GM12878 (cell line): ENCODE measurements around the gene RIMBP2. TPM values are rescaled to one million over a fixed set of nuclear protein-coding genes. Genes with fewer than 3 reads are reported as not detected.

ENCODE experiments used
- ATAC-seq: fragments of 200-7000 bp; cut with Tn5 transposase; 3 replicates; pipeline ENCODE4 v1.9.1; 2020; ENCODE audit warnings: mild to moderate bottlenecking, moderate library complexity
- BruUV-seq: library from RNA; stranded (reverse); fragments of 400-500 nt; replicated peaks from 2 replicates; lab custom pipeline; 2021; lab: Mats Ljungman, UMichigan
- CTCF ChIA-PET: fragments of 300-600 bp; sonication (Branson Sonifier 250); formaldehyde crosslinking; extraction: SDS; loops from one replicate; lab custom pipeline; 2021; ENCODE audit warnings: inconsistent platforms; lab: Yijun Ruan, JAX
- POLR2A ChIA-PET: fragments of 350-600 bp; formaldehyde crosslinking; extraction: SDS; loops from one replicate; lab custom pipeline; 2021; ENCODE audit warnings: inconsistent platforms; lab: Charles Lee
- RAD21 ChIA-PET: fragments of 300-600 bp; sonication (Branson Sonifier 250); formaldehyde crosslinking; loops from one replicate; lab custom pipeline; 2023; ENCODE audit warnings: antibody characterized with exemption; ENCODE audit not compliant: unreplicated experiment; lab: Charles Lee
- SMC1A ChIA-PET: fragments of 300-600 bp; sonication (Branson Sonifier 250); formaldehyde crosslinking; loops from one replicate; lab custom pipeline; 2023; ENCODE audit not compliant: unreplicated experiment, uncharacterized antibody; lab: Charles Lee
- DNase-seq: peaks from one replicate; pipeline ENCODE4 v3.0.0-alpha.2; 2011; ENCODE audit warnings: low read depth, low spot score
- FAIRE-seq: peaks from 3 replicates; lab custom pipeline; 2011; peaks lifted over from hg19 to GRCh38; lab: Jason Lieb, UNC
- H2AFZ ChIP-seq: 2 replicates; pipeline ENCODE4 v1.6.0; 2011; ENCODE audit warnings: low read depth, low read length, control low read depth; ENCODE audit not compliant: control insufficient read depth
- H3K27ac ChIP-seq: 2 replicates; pipeline ENCODE4 v1.5.1; 2011; ENCODE audit warnings: control low read depth; ENCODE audit not compliant: control insufficient read depth, insufficient read depth
- H3K27me3 ChIP-seq, 2 experiments: replicated peaks in 1 of 2; 2 replicates each; pipeline versions ENCODE4 v1.6.0 to v1.6.1; 2011; ENCODE audit warnings: low read length in 1 of 2; ENCODE audit not compliant: control insufficient read depth in 2 of 2, insufficient read depth in 2 of 2
- H3K36me3 ChIP-seq, 2 experiments: 2 replicates each; pipeline ENCODE4 v1.5.1; 2011; ENCODE audit warnings: low read length in 1 of 2; ENCODE audit not compliant: control insufficient read depth in 2 of 2, insufficient read depth in 2 of 2
- H3K4me1 ChIP-seq: 2 replicates; pipeline ENCODE4 v1.6.1; 2011; ENCODE audit warnings: mild to moderate bottlenecking, low read length, moderate library complexity, mixed read lengths; ENCODE audit not compliant: control insufficient read depth, insufficient read depth
- H3K4me2 ChIP-seq: 2 replicates; pipeline ENCODE4 v1.6.0; 2011; ENCODE audit warnings: control low read depth; ENCODE audit not compliant: control insufficient read depth, insufficient read depth
- H3K4me3 ChIP-seq: fragments of 200-600 bp; sonication (generic); 2 replicates; pipeline ENCODE4 v1.5.1; 2016
- H3K79me2 ChIP-seq: 2 replicates; pipeline ENCODE4 v1.6.0; 2011; ENCODE audit warnings: low read length; ENCODE audit not compliant: control insufficient read depth, insufficient read depth
- H3K9ac ChIP-seq: 2 replicates; pipeline ENCODE4 v1.8.0; 2011; ENCODE audit warnings: low read length, control low read depth, mixed read lengths; ENCODE audit not compliant: control insufficient read depth, insufficient read depth
- H3K9me3 ChIP-seq: replicated peaks from 3 replicates; pipeline ENCODE4 v1.5.1; 2011; ENCODE audit warnings: mild to moderate bottlenecking, low read length; ENCODE audit not compliant: control insufficient read depth, insufficient read depth
- H4K20me1 ChIP-seq: 2 replicates; pipeline ENCODE4 v1.6.0; 2011; ENCODE audit not compliant: control insufficient read depth, insufficient read depth
- CBFB ChIP-seq: IDR thresholded peaks from 2 replicates; pipeline ENCODE4 v1.6.1; 2016; ENCODE audit warnings: antibody characterized with exemption, low read depth
- MEF2B ChIP-seq: fragments of 450-650 bp; IDR thresholded peaks from 2 replicates; pipeline ENCODE4 v1.6.1; 2018; ENCODE audit warnings: mild to moderate bottlenecking, moderate library complexity; ENCODE audit not compliant: partially characterized antibody, poor library complexity, severe bottlenecking
- PAX5 ChIP-seq: IDR thresholded peaks from 2 replicates; pipeline ENCODE4 v1.6.1; 2011; ENCODE audit warnings: low read depth, low read length, borderline replicate concordance
- PBX3 ChIP-seq: IDR thresholded peaks from 2 replicates; pipeline ENCODE4 v1.6.1; 2011; ENCODE audit warnings: mild to moderate bottlenecking, low read depth, low read length, moderate library complexity; ENCODE audit not compliant: insufficient replicate concordance
- PKNOX1 ChIP-seq: fragments of 450-650 bp; IDR thresholded peaks from 2 replicates; pipeline ENCODE4 v1.6.1; 2016; ENCODE audit warnings: mild to moderate bottlenecking
- POLR2AphosphoS2 ChIP-seq: IDR thresholded peaks from 2 replicates; pipeline ENCODE4 v1.6.1; 2011; ENCODE audit warnings: low read depth, mild to moderate bottlenecking, low read length, improper control_type of control experiment, moderate library complexity
- WGBS: methylation state at CpG from one replicate; pipeline ENCODE4 v1.1.6; 2016; ENCODE audit warnings: low lambda C conversion rate; ENCODE audit not compliant: insufficient replicate concordance, insufficient coverage; ENCODE audit errors: missing lambda C conversion rate; 5-methylcytosine and 5-hydroxymethylcytosine counted together
- in situ Hi-C: fragments of 300-500 bp; cut with MboI; formaldehyde crosslinking; loops from 9 replicates; pipeline ENCODE4 v1.14.3; 2018; ENCODE audit warnings: mixed read lengths
- intact Hi-C: fragments of 100-400 bp; cut with micrococcal nuclease; formaldehyde crosslinking; loops from one replicate; pipeline ENCODE4 v1.14.2; 2022; ENCODE audit not compliant: unreplicated experiment
- polyA plus RNA-seq, 11 experiments: library from polyadenylated mRNA; depleted of rRNA in 4 of 11; unstranded in 6 of 11; stranded (reverse) in 5 of 11; fragments of >200 nt; fragmentation: Nextera tagmentation in 4 of 11; fragmentation: Illumina TruSeq in 1 of 11; extraction: Ambion mirVana in 4 of 11; extraction: Trizol in 1 of 11; gene quantifications; 1 replicate in 1 of 11; 2 replicates in 10 of 11; pipeline versions ENCODE4 v1.2.1 to v1.2.3, GENCODE V29; 2011 to 2016; ENCODE audit warnings: inconsistent platforms in 2 of 11, missing spikeins in 2 of 11, low read depth in 1 of 11
- total RNA-seq, 4 experiments: library from RNA; depleted of rRNA in 3 of 4; stranded (reverse); fragments of >200 nt in 3 of 4; fragmentation: Illumina TruSeq in 1 of 4; extraction: Trizol in 1 of 4; gene quantifications; 2 replicates each; pipeline versions ENCODE4 v1.2.1 to v1.2.3, GENCODE V29; 2013 to 2021

RIMBP2 gene
- total and polyA plus RNA-seq, 10 of the 15 experiments (the other 5 are each of a cell fraction or from before 2014, with no cell fraction given) = 0.04 to 2.9 (median 0.07) TPM; not detected in 1

GRCh38 chr12:130663514-130663913 is 52.6 kb downstream of the RIMBP2 start:
- Histone ChIP-seq H3K4me1 (no peaks in the 10 kb centered on the region), H3K27ac (no peak overlapping the region), H3K4me2 (no peak overlapping the region; the same call in 1 of the 2 replicates), H4K20me1 (no peaks in the 10 kb centered on the region), H3K4me3 (no peak overlapping the region), H3K9ac (no peak overlapping the region), H3K9me3 (no peaks in the 10 kb centered on the region; the same call in 2 of the 3 replicates), H2AFZ (no peak overlapping the region), H3K79me2 (no peaks in the 10 kb centered on the region), H3K27me3 (no peaks in the 10 kb centered on the region), H3K36me3 (no peaks in the 10 kb centered on the region)
- ChIA-PET CTCF (no interaction called here), RAD21 (no interaction called here), POLR2A (no interaction called here), SMC1A (no interaction called here)
- in situ Hi-C loops (no loop called here), intact Hi-C loops (no loop called here)
- FAIRE-seq (no peak), DNase-seq (peak; percentile 41), ATAC-seq (peak; percentile 51)
- BruUV-seq = no TSS peak
- WGBS = 0% methylated on average over 6 of the region's 6 CpGs
- TF ChIP-seq MEF2B = peak; percentile 37
- TF ChIP-seq PBX3 = peak; percentile 25
- peak; percentile 72; the same call in 1 of the 2 replicates for TF ChIP-seq PAX5
- peak; percentile 84 for TF ChIP-seq PKNOX1
- TF ChIP-seq POLR2AphosphoS2 = no peak
- no peak for TF ChIP-seq CBFB
